HepG2 (cell line): ENCODE measurements around the gene PPFIA3. TPM values are rescaled to one million over a fixed set of nuclear protein-coding genes. Genes with fewer than 3 reads are reported as not detected.
A peak's percentile ranks its signal among the peaks of the same experiment; 100 is the strongest.

ENCODE experiments used
- CEBPB ChIP-seq: IDR thresholded peaks from 2 replicates; pipeline ENCODE4 v1.6.1; 2011; ENCODE audit warnings: low read depth, low read length, improper control_type of control experiment, borderline replicate concordance
- CHD2 ChIP-seq: IDR thresholded peaks from 2 replicates; pipeline ENCODE4 v1.6.1; 2011; ENCODE audit warnings: low read depth, low read length, improper control_type of control experiment
- FOXJ3 ChIP-seq: sonication (generic); formaldehyde crosslinking; IDR thresholded peaks from 2 replicates; pipeline ENCODE4 v1.4.0; 2020; ENCODE audit warnings: missing genetic modification reagents, mild to moderate bottlenecking, borderline replicate concordance
- GABPB1 ChIP-seq: IDR thresholded peaks from 2 replicates; pipeline ENCODE4 v1.6.1; 2016; ENCODE audit warnings: mild to moderate bottlenecking, missing genetic modification reagents, moderate library complexity, missing compliant biosample characterization
- HDAC6 ChIP-seq: fragments of 200-600 bp; sonication (generic); IDR thresholded peaks from 2 replicates; pipeline ENCODE4 v1.7.0; 2017; ENCODE audit warnings: mild to moderate bottlenecking, antibody characterized with exemption, low read length, low read depth
- HNF4A ChIP-seq: sonication (generic); formaldehyde crosslinking; IDR thresholded peaks from 2 replicates; pipeline ENCODE4 v1.4.0; 2020; ENCODE audit warnings: missing genetic modification reagents
- MATR3 ChIP-seq: sonication (generic); formaldehyde crosslinking; IDR thresholded peaks from 2 replicates; pipeline ENCODE4 v1.4.0; 2020; ENCODE audit warnings: missing genetic modification reagents
- NFIC ChIP-seq: IDR thresholded peaks from 2 replicates; pipeline ENCODE4 v1.6.1; 2012; ENCODE audit warnings: mild to moderate bottlenecking, low read length, inconsistent platforms
- PHF21A ChIP-seq: sonication (generic); formaldehyde crosslinking; IDR thresholded peaks from 2 replicates; pipeline ENCODE4 v1.5.0; 2020; ENCODE audit warnings: mild to moderate bottlenecking, missing genetic modification reagents
- PHF5A ChIP-seq: IDR thresholded peaks from one replicate; pipeline ENCODE4 v1.6.1; 2018; ENCODE audit warnings: low read depth, missing genetic modification reagents; ENCODE audit not compliant: unreplicated experiment
- SYNCRIP ChIP-seq: fragments of 200-400 bp; formaldehyde crosslinking; IDR thresholded peaks from 2 replicates; pipeline ENCODE4 v1.6.1; 2018; ENCODE audit warnings: mild to moderate bottlenecking, low read depth, low read length; ENCODE audit not compliant: insufficient read depth
- ZNF703 ChIP-seq: sonication (generic); formaldehyde crosslinking; IDR thresholded peaks from 2 replicates; pipeline ENCODE4 v1.5.1; 2020; ENCODE audit warnings: missing genetic modification reagents, mild to moderate bottlenecking, moderate library complexity, borderline replicate concordance
- ZZZ3 ChIP-seq: sonication (generic); formaldehyde crosslinking; IDR thresholded peaks from 2 replicates; pipeline ENCODE4 v1.4.0; 2020; ENCODE audit warnings: missing genetic modification reagents, mild to moderate bottlenecking, borderline replicate concordance
- polyA plus RNA-seq, 8 experiments: library from polyadenylated mRNA; depleted of rRNA in 3 of 8; stranded (reverse) in 7 of 8; unstranded in 1 of 8; fragments of >200 nt; fragmentation: Illumina TruSeq in 4 of 8; extraction: Trizol in 4 of 8; gene quantifications; 2 replicates each; pipeline versions ENCODE4 v1.2.1 to v1.2.3, GENCODE V29; 2011 to 2016; ENCODE audit warnings: low read depth in 4 of 8, missing spikeins in 1 of 8, mixed read lengths in 1 of 8; ENCODE audit not compliant: insufficient read depth in 1 of 8
- total RNA-seq, 5 experiments: library from RNA; depleted of rRNA; stranded (reverse); fragments of >200 nt; fragmentation: Illumina TruSeq; extraction: Trizol; gene quantifications; 2 replicates each; pipeline ENCODE4 v1.2.3, GENCODE V29; 2016; ENCODE audit warnings: low read depth in 1 of 5
- TF ChIP-seq, protein P1 (sequence below): sonication (generic); formaldehyde crosslinking; IDR thresholded peaks from 2 replicates; pipeline ENCODE4 v1.5.1; 2020; ENCODE audit warnings: mild to moderate bottlenecking, missing genetic modification reagents, borderline replicate concordance
- TF ChIP-seq, protein P2 (sequence below): IDR thresholded peaks from 2 replicates; pipeline ENCODE4 v1.6.1; 2016
- TF ChIP-seq, protein P3 (sequence below): sonication (generic); formaldehyde crosslinking; IDR thresholded peaks from 2 replicates; pipeline ENCODE4 v1.4.0; 2020; ENCODE audit warnings: missing genetic modification reagents

Gene PPFIA3
- total and polyA plus RNA-seq, 2 of the 13 experiments (the other 11 are each of a cell fraction or from before 2014, with no cell fraction given), result 6.7 to 8.6 TPM

DNA sequence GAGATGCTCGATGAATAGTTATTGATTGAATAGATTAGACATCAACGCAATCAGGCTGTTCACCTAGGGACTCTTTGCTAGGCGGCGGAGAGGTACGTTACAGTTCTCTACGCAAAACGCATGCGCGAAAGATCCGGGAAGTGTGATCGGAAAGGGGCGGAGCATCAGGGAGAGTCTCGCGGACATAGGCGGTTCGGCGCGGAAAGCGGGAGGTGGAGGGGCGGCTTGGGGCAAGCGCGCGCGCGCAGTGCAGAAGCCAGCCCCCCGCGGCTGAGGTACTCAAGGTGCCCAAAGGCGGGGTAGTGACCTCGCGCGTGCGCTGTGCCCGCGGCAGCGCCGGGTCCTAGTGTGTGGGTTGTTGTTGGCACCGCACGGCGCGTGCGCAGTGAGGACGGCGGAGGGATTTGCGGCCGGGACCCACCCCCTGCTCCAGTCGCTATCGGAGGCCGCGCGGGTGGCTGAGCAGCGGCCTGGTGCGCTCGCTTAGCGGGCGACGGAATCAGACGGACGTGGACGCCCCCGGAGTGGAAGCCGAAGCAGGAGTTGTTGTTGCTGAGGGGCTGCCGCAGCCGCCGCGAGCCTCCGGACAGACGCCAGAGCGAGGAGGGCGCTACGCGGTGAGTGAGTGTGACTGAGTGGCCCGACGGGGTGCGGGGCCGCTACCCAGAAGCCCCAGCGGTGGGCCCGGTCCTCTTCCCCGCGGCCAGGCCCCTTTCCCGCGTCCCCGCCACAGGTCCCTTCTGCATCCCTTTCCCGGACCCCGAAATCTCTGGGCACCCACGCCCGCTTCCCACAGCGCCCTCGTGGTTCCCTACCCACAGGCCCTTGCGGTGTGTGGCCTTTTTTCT lies 34.1 kb upstream of the PPFIA3 start, which contains the start of gene SNRNP70 (continued):
- TF ChIP-seq, protein P1, sequence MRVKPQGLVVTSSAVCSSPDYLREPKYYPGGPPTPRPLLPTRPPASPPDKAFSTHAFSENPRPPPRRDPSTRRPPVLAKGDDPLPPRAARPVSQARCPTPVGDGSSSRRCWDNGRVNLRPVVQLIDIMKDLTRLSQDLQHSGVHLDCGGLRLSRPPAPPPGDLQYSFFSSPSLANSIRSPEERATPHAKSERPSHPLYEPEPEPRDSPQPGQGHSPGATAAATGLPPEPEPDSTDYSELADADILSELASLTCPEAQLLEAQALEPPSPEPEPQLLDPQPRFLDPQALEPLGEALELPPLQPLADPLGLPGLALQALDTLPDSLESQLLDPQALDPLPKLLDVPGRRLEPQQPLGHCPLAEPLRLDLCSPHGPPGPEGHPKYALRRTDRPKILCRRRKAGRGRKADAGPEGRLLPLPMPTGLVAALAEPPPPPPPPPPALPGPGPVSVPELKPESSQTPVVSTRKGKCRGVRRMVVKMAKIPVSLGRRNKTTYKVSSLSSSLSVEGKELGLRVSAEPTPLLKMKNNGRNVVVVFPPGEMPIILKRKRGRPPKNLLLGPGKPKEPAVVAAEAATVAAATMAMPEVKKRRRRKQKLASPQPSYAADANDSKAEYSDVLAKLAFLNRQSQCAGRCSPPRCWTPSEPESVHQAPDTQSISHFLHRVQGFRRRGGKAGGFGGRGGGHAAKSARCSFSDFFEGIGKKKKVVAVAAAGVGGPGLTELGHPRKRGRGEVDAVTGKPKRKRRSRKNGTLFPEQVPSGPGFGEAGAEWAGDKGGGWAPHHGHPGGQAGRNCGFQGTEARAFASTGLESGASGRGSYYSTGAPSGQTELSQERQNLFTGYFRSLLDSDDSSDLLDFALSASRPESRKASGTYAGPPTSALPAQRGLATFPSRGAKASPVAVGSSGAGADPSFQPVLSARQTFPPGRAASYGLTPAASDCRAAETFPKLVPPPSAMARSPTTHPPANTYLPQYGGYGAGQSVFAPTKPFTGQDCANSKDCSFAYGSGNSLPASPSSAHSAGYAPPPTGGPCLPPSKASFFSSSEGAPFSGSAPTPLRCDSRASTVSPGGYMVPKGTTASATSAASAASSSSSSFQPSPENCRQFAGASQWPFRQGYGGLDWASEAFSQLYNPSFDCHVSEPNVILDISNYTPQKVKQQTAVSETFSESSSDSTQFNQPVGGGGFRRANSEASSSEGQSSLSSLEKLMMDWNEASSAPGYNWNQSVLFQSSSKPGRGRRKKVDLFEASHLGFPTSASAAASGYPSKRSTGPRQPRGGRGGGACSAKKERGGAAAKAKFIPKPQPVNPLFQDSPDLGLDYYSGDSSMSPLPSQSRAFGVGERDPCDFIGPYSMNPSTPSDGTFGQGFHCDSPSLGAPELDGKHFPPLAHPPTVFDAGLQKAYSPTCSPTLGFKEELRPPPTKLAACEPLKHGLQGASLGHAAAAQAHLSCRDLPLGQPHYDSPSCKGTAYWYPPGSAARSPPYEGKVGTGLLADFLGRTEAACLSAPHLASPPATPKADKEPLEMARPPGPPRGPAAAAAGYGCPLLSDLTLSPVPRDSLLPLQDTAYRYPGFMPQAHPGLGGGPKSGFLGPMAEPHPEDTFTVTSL (CRISPR knock-in tag), result no peak; the same call in 1 of the 2 replicates
- no peak for TF ChIP-seq HDAC6
- TF ChIP-seq CEBPB, result no peak
- TF ChIP-seq, protein P2, sequence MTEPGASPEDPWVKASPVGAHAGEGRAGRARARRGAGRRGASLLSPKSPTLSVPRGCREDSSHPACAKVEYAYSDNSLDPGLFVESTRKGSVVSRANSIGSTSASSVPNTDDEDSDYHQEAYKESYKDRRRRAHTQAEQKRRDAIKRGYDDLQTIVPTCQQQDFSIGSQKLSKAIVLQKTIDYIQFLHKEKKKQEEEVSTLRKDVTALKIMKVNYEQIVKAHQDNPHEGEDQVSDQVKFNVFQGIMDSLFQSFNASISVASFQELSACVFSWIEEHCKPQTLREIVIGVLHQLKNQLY, result no peak
- no peak; the same call in 1 of the 2 replicates for TF ChIP-seq HNF4A (CRISPR knock-in tag)
- TF ChIP-seq CHD2, result peak; percentile 92
- no peak for TF ChIP-seq ZNF703 (CRISPR knock-in tag)
- no peak for TF ChIP-seq PHF5A (CRISPR knock-in tag)
- TF ChIP-seq NFIC, result no peak; the same call in 1 of the 2 replicates
- peak; percentile 67 for TF ChIP-seq FOXJ3 (CRISPR knock-in tag)
- no peak for TF ChIP-seq MATR3 (CRISPR knock-in tag)
- TF ChIP-seq GABPB1, result peak; percentile 89
- TF ChIP-seq SYNCRIP, result no peak
- TF ChIP-seq, protein P3, sequence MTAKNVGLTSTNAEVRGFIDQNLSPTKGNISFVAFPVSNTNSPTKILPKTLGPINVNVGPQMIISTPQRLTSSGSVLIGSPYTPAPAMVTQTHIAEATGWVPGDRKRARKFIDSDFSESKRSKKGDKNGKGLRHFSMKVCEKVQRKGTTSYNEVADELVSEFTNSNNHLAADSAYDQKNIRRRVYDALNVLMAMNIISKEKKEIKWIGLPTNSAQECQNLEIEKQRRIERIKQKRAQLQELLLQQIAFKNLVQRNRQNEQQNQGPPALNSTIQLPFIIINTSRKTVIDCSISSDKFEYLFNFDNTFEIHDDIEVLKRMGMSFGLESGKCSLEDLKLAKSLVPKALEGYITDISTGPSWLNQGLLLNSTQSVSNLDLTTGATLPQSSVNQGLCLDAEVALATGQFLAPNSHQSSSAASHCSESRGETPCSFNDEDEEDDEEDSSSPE, result peak; percentile 73
- TF ChIP-seq ZZZ3 (CRISPR knock-in tag), result peak; percentile 96; the same call in 1 of the 2 replicates
- peak; percentile 92 for TF ChIP-seq PHF21A (CRISPR knock-in tag)
